IMR-90 (cell line): ENCODE results near the gene PARP14.
A peak's percentile ranks its signal among the peaks of the same experiment; 100 is the strongest.

Source experiments
- BHLHE40 ChIP-seq: fragments of 150-350 bp; IDR thresholded peaks from 2 replicates; pipeline ENCODE4 v1.6.1; 2016; ENCODE audit warnings: mild to moderate bottlenecking, low read depth, low read length
- CEBPB ChIP-seq: IDR thresholded peaks from 2 replicates; pipeline ENCODE4 v1.6.1; 2012; ENCODE audit warnings: low read depth, low read length, improper control_type of control experiment
- CHD1 ChIP-seq: IDR thresholded peaks from 2 replicates; pipeline ENCODE4 v1.6.1; 2012; ENCODE audit warnings: low read depth, low read length, improper control_type of control experiment
- CTCF ChIP-seq: conservative IDR thresholded peaks from 2 replicates; pipeline ENCODE4 v1.5.1; 2012; ENCODE audit warnings: mild to moderate bottlenecking, low read depth, low read length, improper control_type of control experiment
- MAZ ChIP-seq: IDR thresholded peaks from 2 replicates; pipeline ENCODE4 v1.6.1; 2012; ENCODE audit warnings: low read depth, mild to moderate bottlenecking, low read length, improper control_type of control experiment, moderate library complexity, borderline replicate concordance
- MXI1 ChIP-seq: IDR thresholded peaks from 2 replicates; pipeline ENCODE4 v1.6.1; 2012; ENCODE audit warnings: low read depth, mild to moderate bottlenecking, low read length, moderate library complexity, borderline replicate concordance
- NFE2L2 ChIP-seq: fragments of 150-350 bp; IDR thresholded peaks from 2 replicates; pipeline ENCODE4 v1.6.1; 2016; ENCODE audit warnings: low read depth, mild to moderate bottlenecking, low read length
- POLR2A ChIP-seq: IDR thresholded peaks from 2 replicates; pipeline ENCODE4 v1.6.1; 2012; ENCODE audit warnings: mild to moderate bottlenecking, low read depth, low read length
- RCOR1 ChIP-seq: IDR thresholded peaks from 2 replicates; pipeline ENCODE4 v1.6.1; 2012; ENCODE audit warnings: mild to moderate bottlenecking, low read length, improper control_type of control experiment; ENCODE audit not compliant: insufficient replicate concordance
- SMC3 ChIP-seq: fragments of 150-350 bp; IDR thresholded peaks from 2 replicates; pipeline ENCODE4 v1.6.1; 2016; ENCODE audit warnings: low read depth, mild to moderate bottlenecking, antibody characterized with exemption, low read length, moderate library complexity
- USF2 ChIP-seq: fragments of 150-350 bp; IDR thresholded peaks from 2 replicates; pipeline ENCODE4 v1.6.1; 2017; ENCODE audit warnings: mild to moderate bottlenecking, antibody characterized with exemption, low read length, low read depth

- TF ChIP-seq BHLHE40 (peak; percentile 52; the same call in 1 of the 2 replicates), MAZ (no peak), CTCF (no peak), USF2 (no peak), CEBPB (peak; percentile 91), POLR2A (no peak), MXI1 (no peak), RCOR1 (no peak), SMC3 (no peak), NFE2L2 (no peak), CHD1 (no peak)
Measured at GRCh38 chr3:122745369-122746021, 64.9 kb downstream of the PARP14 start.
